GM12874 (cell line): ENCODE data around the gene MIA.

Experiments used
- TF ChIP-seq, protein P1 (sequence below): IDR thresholded peaks from 2 replicates; pipeline ENCODE4 v1.5.1; 2011; ENCODE audit warnings: low read depth, mild to moderate bottlenecking, control low read depth, low read length, moderate library complexity; ENCODE audit not compliant: insufficient read depth

The MIA gene

DNA sequence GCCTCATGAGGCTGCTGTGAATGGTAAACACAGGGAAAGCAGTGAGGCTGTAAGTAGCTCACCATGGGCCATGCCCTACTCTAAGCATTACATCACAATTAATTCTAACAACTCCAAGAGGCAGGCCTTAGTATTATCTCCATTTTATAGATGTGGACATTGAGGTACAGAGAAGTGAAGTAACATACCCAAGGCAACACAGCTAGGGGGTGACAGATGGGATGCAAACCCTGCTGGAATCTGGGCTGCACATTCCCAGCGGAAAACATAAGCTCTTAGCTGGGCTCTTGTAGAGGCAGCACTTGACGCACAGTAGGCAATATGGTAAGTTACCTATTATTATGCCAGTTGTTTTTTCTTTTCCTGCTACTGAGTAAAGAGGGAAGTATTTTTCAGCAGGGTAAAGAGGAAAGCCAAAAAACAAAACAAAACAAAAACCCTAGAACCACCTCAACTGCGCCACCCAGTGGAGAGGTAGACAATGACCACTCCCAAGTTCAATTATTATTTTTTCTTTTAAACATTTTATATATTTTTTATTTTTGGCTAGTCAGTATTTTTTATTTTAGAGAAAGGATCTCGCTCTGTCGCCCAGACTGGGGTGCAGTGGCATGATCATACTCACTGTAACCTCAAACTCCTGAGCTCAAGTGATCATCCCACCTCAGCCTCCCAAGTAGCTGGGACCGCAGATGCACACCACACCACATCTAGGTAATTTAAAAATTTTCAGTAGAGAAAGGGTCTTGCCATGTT lies 44.3 kb downstream of the MIA start:
- TF ChIP-seq, protein P1, sequence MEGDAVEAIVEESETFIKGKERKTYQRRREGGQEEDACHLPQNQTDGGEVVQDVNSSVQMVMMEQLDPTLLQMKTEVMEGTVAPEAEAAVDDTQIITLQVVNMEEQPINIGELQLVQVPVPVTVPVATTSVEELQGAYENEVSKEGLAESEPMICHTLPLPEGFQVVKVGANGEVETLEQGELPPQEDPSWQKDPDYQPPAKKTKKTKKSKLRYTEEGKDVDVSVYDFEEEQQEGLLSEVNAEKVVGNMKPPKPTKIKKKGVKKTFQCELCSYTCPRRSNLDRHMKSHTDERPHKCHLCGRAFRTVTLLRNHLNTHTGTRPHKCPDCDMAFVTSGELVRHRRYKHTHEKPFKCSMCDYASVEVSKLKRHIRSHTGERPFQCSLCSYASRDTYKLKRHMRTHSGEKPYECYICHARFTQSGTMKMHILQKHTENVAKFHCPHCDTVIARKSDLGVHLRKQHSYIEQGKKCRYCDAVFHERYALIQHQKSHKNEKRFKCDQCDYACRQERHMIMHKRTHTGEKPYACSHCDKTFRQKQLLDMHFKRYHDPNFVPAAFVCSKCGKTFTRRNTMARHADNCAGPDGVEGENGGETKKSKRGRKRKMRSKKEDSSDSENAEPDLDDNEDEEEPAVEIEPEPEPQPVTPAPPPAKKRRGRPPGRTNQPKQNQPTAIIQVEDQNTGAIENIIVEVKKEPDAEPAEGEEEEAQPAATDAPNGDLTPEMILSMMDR: peak; percentile 47

DNA sequence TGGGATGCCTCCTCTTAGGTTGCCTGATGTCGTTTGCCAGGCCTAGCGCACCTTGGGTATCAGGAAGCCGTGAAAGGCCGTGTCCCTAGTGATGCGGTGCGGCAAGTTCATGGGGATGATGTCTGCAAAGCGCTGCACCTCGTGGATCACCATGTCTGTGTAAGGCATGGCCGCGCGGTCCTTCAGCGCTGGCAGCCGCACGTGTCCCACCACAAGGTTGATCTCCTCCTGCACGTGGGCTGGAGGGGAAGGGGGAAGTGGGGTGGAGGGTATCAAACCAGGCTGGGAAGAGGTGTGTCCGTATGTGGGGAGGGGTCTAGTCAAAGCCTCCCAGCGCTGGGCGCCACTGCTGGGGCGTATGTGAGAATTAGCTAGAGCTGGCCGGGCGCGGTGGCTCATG lies 46.8 kb downstream of the MIA start:
- TF ChIP-seq, protein P1: no peak
